GM12873 (cell line): Measurements from ENCODE around the gene FRAT1.

Experiments used
- TF ChIP-seq, protein P1 (sequence below): IDR thresholded peaks from 2 replicates; pipeline ENCODE4 v1.5.1; 2012; ENCODE audit warnings: low read depth, mild to moderate bottlenecking, moderate library complexity, low read length, control low read depth; ENCODE audit not compliant: insufficient read depth; ENCODE audit errors: missing control alignments

The FRAT1 gene

DNA sequence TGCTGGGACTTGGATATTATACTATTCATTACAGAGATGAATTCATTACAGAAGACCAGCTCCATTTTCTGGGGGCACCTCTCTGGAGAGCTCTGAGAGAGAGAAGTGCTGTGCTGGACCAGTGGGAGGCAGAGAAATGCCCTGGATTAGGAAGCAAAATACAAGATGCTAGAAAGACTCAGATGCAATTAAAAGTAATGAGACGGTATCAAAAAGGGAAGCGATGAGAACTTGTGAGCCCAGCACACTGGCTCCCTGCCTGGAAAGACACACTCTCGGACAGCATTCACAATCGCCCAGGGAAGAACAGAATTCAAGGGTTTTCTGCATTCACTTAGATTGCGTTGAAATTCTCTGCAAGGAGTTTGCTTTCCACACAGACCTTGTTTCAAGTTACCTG lies 19.0 kb downstream of the FRAT1 start:
- TF ChIP-seq, protein P1, sequence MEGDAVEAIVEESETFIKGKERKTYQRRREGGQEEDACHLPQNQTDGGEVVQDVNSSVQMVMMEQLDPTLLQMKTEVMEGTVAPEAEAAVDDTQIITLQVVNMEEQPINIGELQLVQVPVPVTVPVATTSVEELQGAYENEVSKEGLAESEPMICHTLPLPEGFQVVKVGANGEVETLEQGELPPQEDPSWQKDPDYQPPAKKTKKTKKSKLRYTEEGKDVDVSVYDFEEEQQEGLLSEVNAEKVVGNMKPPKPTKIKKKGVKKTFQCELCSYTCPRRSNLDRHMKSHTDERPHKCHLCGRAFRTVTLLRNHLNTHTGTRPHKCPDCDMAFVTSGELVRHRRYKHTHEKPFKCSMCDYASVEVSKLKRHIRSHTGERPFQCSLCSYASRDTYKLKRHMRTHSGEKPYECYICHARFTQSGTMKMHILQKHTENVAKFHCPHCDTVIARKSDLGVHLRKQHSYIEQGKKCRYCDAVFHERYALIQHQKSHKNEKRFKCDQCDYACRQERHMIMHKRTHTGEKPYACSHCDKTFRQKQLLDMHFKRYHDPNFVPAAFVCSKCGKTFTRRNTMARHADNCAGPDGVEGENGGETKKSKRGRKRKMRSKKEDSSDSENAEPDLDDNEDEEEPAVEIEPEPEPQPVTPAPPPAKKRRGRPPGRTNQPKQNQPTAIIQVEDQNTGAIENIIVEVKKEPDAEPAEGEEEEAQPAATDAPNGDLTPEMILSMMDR: no peak

DNA sequence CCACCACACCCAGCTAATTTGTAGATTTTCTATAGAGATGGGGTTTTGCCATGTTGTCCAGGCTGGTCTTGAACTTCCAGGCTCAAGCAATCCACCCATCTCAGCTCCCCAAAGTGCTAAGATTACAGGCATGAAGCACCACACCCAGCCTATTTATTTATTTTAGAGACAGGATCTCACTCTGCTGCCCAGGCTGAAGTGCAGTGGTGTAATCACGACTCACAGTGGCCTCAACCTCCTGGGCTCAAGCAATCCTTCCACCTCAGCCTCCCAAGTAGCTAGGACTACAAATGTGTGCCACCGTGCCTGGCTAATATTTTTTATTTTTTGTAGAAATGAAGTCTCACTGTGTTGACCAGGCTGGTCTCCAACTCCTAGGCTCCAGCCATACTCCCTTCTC lies 22.3 kb downstream of the FRAT1 start:
- TF ChIP-seq, protein P1: no peak

DNA sequence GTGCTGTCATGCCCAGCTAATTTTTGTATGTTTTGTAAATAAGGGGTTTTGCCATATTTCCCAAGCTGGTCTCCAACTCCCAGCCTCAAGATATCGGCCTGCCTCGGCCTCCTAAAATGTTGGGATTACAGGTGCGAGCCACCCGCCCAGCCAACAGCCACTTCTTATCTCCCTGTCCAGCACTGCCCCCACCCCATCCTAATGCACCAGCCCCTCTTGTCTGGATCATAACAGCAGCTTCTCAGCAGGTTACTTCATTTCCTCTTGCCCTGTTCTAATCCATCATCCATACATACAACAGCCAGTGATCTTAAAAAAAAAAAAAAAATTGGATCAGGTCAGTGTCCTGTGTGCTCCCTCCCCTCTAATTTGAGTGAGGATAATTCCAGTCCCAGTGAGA lies 28.2 kb downstream of the FRAT1 start:
- TF ChIP-seq, protein P1: no peak

DNA sequence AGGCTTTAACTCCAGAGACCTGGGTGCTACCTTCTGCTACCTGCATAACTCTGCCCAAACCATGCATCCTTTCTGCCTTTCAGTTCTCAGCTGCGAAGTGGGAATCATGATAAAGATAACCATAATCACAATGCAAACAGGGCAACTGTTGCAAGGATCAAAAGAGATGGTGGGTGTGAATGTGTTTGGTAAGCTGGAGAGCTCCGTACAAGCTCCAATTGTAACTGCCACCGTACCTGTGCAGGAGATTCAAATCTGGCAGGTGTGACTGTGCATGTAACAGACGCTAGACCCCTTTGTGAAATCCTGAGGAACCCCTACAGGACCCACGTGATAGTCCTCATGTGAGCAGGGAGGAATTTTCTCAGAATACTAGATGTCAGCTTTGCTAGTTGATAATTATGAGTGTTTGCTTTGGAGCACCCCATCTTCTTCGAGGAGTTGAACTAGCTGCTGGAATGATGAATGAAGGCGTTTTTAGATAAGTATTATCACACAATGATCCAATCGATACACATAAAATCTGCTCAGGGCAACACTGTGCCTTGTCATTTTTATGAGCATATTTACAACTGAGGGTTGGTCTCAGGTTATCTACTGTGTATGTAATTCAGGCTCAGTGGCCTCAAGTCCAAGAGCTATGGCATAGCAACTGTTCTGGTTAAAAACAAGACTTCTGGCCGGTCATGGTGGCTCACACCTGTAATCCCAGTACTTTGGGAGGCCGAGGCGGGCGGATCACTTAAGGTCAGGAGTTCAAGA lies 30.9 kb downstream of the FRAT1 start:
- TF ChIP-seq, protein P1: no peak

DNA sequence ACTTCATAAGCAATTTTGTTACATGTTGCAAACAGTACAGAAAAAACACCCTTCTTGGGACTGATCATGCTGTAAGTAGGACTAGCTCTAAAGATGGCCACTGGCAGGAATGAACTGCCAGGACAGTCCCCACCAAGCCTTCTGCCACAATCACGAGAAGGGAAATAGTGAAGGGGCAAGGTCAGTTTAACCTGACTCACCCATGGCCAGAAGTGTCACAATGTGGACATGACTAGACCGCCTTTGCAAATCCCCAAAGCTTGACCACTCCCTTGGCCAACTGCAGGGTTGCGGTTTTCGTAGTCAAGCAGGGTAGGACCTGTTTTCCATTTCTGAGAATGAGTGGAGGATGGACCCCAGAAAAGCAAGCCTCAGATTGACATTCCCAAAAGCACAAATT lies 34.9 kb downstream of the FRAT1 start:
- TF ChIP-seq, protein P1: no peak

DNA sequence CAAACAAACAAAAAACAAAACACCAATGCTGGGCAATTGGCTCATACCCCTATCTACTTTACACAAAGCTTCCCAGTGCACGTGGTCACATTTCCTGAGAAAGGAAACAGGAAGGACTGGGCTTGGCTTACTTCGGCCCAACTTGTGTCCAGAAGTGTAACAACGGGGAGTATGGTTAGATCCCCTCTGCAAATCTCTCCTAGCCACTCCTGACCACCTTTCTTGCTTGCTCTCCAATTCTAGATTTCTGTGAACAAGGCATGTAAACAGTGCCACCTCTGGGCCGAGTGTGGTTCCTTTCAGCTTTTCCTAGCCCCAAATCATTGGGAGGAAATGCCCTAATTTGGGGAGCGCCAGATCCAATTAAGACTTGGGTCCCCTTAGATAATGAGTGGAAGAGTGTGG lies 36.5 kb downstream of the FRAT1 start:
- TF ChIP-seq, protein P1: no peak

DNA sequence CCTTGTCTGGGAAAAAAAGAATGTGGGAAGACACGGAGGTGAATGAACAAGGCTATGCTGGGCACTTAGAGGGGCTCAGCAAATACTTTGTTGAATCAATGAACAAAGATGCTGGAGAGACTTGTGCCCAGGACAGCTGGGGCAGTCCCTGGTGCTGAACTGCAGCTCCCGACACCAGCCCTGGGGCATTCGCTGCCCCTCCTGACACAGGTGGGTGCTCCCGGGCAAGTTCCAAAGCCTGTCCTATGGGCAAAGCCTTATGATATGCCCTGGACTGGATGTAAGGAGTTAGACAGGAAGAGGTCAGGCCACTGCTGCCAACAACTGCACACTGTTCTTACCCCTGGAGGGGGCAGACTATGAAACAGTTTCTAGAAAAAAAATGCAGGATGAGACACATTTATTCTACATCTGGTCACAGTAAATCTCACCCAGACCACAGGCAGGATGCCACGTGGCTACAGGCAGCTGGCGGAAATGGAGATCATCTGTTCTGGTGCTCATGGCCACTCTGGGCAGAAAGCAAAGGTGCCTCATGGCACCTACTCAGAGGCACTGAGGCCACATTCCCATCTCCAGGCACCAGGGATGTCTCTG lies 37.3 kb downstream of the FRAT1 start:
- TF ChIP-seq, protein P1: no peak
